HG03135 (cell line): ENCODE measurements around the gene SLC25A11.
"Not testable (repeated sequence)": the region's sequence is repeated elsewhere in the genome, so short reads cannot be mapped to it uniquely, and the experiment has no call there.

Source experiments
- ATAC-seq: cut with Tn5 transposase; IDR thresholded peaks from one replicate; pipeline ENCODE4 v1.9.1; 2021; ENCODE audit warnings: mild to moderate bottlenecking, moderate library complexity; ENCODE audit not compliant: unreplicated experiment

SLC25A11 gene

GRCh38 chr17:4945176-4945943 is 5.5 kb upstream of the SLC25A11 start:
- ATAC-seq: no peak

- no peak for ATAC-seq
Measured at GRCh38 chr17:4944554-4945175, 4.8 kb upstream of the SLC25A11 start.

- ATAC-seq: no peak
Measured at GRCh38 chr17:4944163-4944553, 4.3 kb upstream of the SLC25A11 start.

GRCh38 chr17:4942760-4943508 is 3.1 kb upstream of the SLC25A11 start:
- no peak for ATAC-seq

GRCh38 chr17:4941319-4941610 is 1.4 kb upstream of the SLC25A11 start:
- ATAC-seq: no peak

GRCh38 chr17:4940555-4941318 is 891 bp upstream of the SLC25A11 start:
- ATAC-seq: no peak

- peak; percentile 1 for ATAC-seq
Measured at GRCh38 chr17:4939546-4939795, 375 bp downstream of the SLC25A11 start.

- ATAC-seq: no peak
Measured at GRCh38 chr17:4938688-4939545, 929 bp downstream of the SLC25A11 start.

- ATAC-seq: no peak
Measured at GRCh38 chr17:4938069-4938491, 1.8 kb downstream of the SLC25A11 start.

- no peak for ATAC-seq
Measured at GRCh38 chr17:4937553-4937952, 2.3 kb downstream of the SLC25A11 start.

GRCh38 chr17:4936436-4936835 is 3.4 kb downstream of the SLC25A11 start:
- no peak for ATAC-seq

- no peak for ATAC-seq
Measured at GRCh38 chr17:4935650-4936049, 4.2 kb downstream of the SLC25A11 start.

- no peak for ATAC-seq
Measured at GRCh38 chr17:4934173-4934979, 5.5 kb downstream of the SLC25A11 start.

GRCh38 chr17:4933646-4934045 is 6.2 kb downstream of the SLC25A11 start:
- ATAC-seq: no peak

- no peak for ATAC-seq
Measured at GRCh38 chr17:4932756-4933155, 7.1 kb downstream of the SLC25A11 start.

GRCh38 chr17:4931963-4932362 is 7.9 kb downstream of the SLC25A11 start, which contains the start of gene GP1BA:
GP1BA (plus strand) TSS chr17:4932277; CDS start chr17:4932605, 328 bp downstream.
- no peak for ATAC-seq

- no peak for ATAC-seq
Measured at GRCh38 chr17:4928881-4929280, 11.0 kb downstream of the SLC25A11 start.

- not testable (repeated sequence) for ATAC-seq
Measured at GRCh38 chr17:4926577-4927335, 13.1 kb downstream of the SLC25A11 start.

GRCh38 chr17:4921320-4921719 is 18.5 kb downstream of the SLC25A11 start:
- ATAC-seq: no peak
